Fibroblast of mammary gland (primary cell): ENCODE measurements around the gene DOCK2.

Experiments used
- DNase-seq: peaks from one replicate; pipeline ENCODE4 v3.0.0-alpha.2; 2010; ENCODE audit warnings: low read depth
- H3K4me3 ChIP-seq: 2 replicates; pipeline ENCODE4 v1.5.1; 2011; ENCODE audit warnings: low read depth, mild to moderate bottlenecking, low read length, moderate library complexity; ENCODE audit not compliant: control insufficient read depth
- TF ChIP-seq, protein P1 (sequence below): conservative IDR thresholded peaks from 2 replicates; pipeline ENCODE4 v1.5.1; 2011; ENCODE audit warnings: low read depth, low read length, inconsistent platforms; ENCODE audit not compliant: control insufficient read depth, insufficient read depth

Gene DOCK2

GRCh38 chr5:169920474-169920873, 283.4 kb downstream of the DOCK2 start:
- DNase-seq, result no peak
- TF ChIP-seq, protein P1, sequence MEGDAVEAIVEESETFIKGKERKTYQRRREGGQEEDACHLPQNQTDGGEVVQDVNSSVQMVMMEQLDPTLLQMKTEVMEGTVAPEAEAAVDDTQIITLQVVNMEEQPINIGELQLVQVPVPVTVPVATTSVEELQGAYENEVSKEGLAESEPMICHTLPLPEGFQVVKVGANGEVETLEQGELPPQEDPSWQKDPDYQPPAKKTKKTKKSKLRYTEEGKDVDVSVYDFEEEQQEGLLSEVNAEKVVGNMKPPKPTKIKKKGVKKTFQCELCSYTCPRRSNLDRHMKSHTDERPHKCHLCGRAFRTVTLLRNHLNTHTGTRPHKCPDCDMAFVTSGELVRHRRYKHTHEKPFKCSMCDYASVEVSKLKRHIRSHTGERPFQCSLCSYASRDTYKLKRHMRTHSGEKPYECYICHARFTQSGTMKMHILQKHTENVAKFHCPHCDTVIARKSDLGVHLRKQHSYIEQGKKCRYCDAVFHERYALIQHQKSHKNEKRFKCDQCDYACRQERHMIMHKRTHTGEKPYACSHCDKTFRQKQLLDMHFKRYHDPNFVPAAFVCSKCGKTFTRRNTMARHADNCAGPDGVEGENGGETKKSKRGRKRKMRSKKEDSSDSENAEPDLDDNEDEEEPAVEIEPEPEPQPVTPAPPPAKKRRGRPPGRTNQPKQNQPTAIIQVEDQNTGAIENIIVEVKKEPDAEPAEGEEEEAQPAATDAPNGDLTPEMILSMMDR, result no peak
- H3K4me3 ChIP-seq, result no peak overlapping the region

- TF ChIP-seq, protein P1, result no peak
- no peak overlapping the region for H3K4me3 ChIP-seq
- DNase-seq, result no peak
Observed at GRCh38 chr5:169921384-169921783, 284.3 kb downstream of the DOCK2 start.

- no peak overlapping the region for H3K4me3 ChIP-seq
- TF ChIP-seq, protein P1, result no peak
- DNase-seq, result no peak
Observed at GRCh38 chr5:169921949-169922348, 284.9 kb downstream of the DOCK2 start.

DNA sequence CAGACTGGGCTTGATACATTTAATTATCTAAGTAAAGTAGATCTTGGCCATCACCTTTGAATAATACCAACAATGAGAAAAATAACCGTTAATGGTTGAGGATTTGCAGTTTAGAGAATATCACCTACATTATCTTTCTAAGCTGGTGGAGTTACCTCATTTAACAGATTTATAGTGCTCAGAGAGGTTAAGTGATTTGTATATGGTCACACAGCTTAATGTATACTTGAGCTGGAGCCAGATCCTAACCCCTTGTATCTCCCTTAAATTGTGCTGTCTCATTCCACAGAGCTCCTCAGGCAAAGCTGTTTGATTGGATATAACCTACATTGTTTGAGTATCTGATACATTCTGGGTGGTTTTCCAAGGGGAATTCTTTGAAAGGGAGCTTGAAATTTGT, 285.4 kb downstream of the DOCK2 start:
- TF ChIP-seq, protein P1, result no peak
- H3K4me3 ChIP-seq, result no peak overlapping the region
- DNase-seq, result no peak

DNA sequence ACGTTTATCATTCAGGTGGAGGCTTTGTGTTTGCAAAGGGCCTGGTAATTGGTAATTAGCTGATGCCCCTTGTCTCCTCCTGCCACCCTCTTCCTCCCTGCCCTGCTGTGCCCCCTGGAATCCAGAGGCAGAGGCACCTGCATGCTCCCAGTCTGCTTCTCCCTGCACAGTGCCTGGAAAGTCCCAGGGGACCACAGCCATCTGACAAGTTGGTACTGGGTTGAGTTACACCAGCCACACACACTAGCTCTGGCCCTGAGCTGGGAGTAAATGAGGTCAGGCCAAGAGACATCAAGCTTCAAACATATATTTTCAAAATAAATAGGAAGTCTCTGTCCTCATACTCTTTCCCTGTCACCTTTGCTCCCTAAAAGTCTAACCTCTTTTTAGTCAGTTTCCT, 286.9 kb downstream of the DOCK2 start:
- no peak overlapping the region for H3K4me3 ChIP-seq
- DNase-seq, result no peak
- TF ChIP-seq, protein P1, result no peak

- DNase-seq, result peak; percentile 23
- TF ChIP-seq, protein P1, result no peak
- H3K4me3 ChIP-seq, result no peak overlapping the region
Observed at GRCh38 chr5:169933127-169933526, 296.1 kb downstream of the DOCK2 start.

- TF ChIP-seq, protein P1, result no peak
- no peak overlapping the region for H3K4me3 ChIP-seq
- peak; percentile 15 for DNase-seq
Observed at GRCh38 chr5:169933616-169934015, 296.5 kb downstream of the DOCK2 start.
